Ishikawa (cell line): ENCODE data around the gene ADD1.

Source experiments
- CEBPB ChIP-seq: IDR thresholded peaks from 2 replicates; pipeline ENCODE4 v1.6.1; 2012
- CREB1 ChIP-seq: IDR thresholded peaks from 2 replicates; pipeline ENCODE4 v1.6.1; 2012; ENCODE audit warnings: low read depth
- EGR1 ChIP-seq: IDR thresholded peaks from 2 replicates; pipeline ENCODE4 v1.6.1; 2012
- EP300 ChIP-seq: IDR thresholded peaks from 2 replicates; pipeline ENCODE4 v1.6.1; 2012; ENCODE audit warnings: borderline replicate concordance
- FOXM1 ChIP-seq: IDR thresholded peaks from 2 replicates; pipeline ENCODE4 v1.6.1; 2012; ENCODE audit warnings: low read depth, borderline replicate concordance
- NFIC ChIP-seq: IDR thresholded peaks from 2 replicates; pipeline ENCODE4 v1.6.1; 2012
- RAD21 ChIP-seq: IDR thresholded peaks from 2 replicates; pipeline ENCODE4 v1.6.1; 2012; ENCODE audit warnings: low read depth
- TAF1 ChIP-seq: IDR thresholded peaks from 2 replicates; pipeline ENCODE4 v1.6.1; 2012; ENCODE audit warnings: low read depth, mild to moderate bottlenecking
- TCF12 ChIP-seq: IDR thresholded peaks from 2 replicates; pipeline ENCODE4 v1.6.1; 2012; ENCODE audit warnings: low read depth
- TEAD4 ChIP-seq: IDR thresholded peaks from 2 replicates; pipeline ENCODE4 v1.6.1; 2012
- YY1 ChIP-seq: IDR thresholded peaks from 2 replicates; pipeline ENCODE4 v1.6.1; 2012; ENCODE audit warnings: low read depth
- ZBTB7A ChIP-seq: IDR thresholded peaks from 2 replicates; pipeline ENCODE4 v1.6.1; 2012; ENCODE audit warnings: low read depth
- TF ChIP-seq, protein P1 (sequence below): IDR thresholded peaks from 2 replicates; pipeline ENCODE4 v1.6.1; 2012
- TF ChIP-seq, protein P2 (sequence below): IDR thresholded peaks from 2 replicates; pipeline ENCODE4 v1.6.1; 2012; ENCODE audit warnings: low read depth, mild to moderate bottlenecking
- TF ChIP-seq, protein P3 (sequence below): IDR thresholded peaks from 2 replicates; pipeline ENCODE4 v1.6.1; 2012

The ADD1 gene

DNA sequence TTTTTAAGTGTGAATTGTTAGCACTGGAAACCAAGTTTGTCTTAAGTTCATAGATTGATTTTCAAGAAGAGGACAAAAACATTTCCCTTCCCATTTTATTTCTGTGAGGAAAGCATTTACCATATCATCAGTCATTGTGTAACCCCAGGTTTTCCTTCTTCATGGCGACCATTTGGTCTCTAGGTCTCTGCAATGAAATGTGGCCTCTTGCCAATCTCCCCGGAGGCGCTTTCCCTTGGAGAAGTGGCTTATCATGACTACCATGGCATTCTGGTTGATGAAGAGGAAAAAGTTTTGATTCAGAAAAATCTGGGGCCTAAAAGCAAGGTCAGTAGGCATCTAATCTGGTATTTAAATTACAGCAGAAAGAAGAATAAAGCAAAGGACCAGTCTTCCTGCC is 54.4 kb downstream of the ADD1 start:
- no peak for TF ChIP-seq NFIC
- TF ChIP-seq RAD21, result no peak
- no peak for TF ChIP-seq ZBTB7A
- no peak for TF ChIP-seq YY1
- no peak for TF ChIP-seq TCF12
- no peak for TF ChIP-seq EP300
- TF ChIP-seq CREB1, result no peak

DNA sequence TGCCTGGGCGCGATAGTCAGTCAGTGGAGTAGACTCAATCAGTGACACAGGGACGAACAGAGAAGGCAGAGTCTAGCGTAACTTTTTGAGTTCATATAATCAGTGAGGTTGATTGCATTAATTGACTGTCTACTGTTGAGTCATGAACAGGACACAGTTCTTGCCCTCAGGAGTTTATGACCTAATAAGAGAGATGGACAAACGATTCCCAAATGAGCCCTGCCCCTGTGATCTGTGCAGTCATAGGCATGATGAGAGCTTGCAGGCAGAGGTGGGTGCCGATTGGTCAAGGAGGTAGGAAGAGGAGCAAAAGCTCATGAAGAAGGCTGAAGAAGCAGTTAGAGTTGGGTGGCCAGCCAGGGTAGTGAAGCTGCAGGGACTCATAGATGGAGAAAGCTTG is 57.1 kb downstream of the ADD1 start:
- TF ChIP-seq, protein P1, sequence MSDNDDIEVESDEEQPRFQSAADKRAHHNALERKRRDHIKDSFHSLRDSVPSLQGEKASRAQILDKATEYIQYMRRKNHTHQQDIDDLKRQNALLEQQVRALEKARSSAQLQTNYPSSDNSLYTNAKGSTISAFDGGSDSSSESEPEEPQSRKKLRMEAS, result no peak
- TF ChIP-seq TCF12, result no peak
- no peak for TF ChIP-seq FOXM1
- no peak for TF ChIP-seq YY1
- TF ChIP-seq TEAD4, result no peak
- TF ChIP-seq EGR1, result no peak
- no peak for TF ChIP-seq CEBPB
- TF ChIP-seq CREB1, result no peak
- no peak for TF ChIP-seq EP300
- TF ChIP-seq ZBTB7A, result no peak
- TF ChIP-seq, protein P2, sequence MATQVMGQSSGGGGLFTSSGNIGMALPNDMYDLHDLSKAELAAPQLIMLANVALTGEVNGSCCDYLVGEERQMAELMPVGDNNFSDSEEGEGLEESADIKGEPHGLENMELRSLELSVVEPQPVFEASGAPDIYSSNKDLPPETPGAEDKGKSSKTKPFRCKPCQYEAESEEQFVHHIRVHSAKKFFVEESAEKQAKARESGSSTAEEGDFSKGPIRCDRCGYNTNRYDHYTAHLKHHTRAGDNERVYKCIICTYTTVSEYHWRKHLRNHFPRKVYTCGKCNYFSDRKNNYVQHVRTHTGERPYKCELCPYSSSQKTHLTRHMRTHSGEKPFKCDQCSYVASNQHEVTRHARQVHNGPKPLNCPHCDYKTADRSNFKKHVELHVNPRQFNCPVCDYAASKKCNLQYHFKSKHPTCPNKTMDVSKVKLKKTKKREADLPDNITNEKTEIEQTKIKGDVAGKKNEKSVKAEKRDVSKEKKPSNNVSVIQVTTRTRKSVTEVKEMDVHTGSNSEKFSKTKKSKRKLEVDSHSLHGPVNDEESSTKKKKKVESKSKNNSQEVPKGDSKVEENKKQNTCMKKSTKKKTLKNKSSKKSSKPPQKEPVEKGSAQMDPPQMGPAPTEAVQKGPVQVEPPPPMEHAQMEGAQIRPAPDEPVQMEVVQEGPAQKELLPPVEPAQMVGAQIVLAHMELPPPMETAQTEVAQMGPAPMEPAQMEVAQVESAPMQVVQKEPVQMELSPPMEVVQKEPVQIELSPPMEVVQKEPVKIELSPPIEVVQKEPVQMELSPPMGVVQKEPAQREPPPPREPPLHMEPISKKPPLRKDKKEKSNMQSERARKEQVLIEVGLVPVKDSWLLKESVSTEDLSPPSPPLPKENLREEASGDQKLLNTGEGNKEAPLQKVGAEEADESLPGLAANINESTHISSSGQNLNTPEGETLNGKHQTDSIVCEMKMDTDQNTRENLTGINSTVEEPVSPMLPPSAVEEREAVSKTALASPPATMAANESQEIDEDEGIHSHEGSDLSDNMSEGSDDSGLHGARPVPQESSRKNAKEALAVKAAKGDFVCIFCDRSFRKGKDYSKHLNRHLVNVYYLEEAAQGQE, result no peak
- TF ChIP-seq RAD21, result no peak
- TF ChIP-seq, protein P3, sequence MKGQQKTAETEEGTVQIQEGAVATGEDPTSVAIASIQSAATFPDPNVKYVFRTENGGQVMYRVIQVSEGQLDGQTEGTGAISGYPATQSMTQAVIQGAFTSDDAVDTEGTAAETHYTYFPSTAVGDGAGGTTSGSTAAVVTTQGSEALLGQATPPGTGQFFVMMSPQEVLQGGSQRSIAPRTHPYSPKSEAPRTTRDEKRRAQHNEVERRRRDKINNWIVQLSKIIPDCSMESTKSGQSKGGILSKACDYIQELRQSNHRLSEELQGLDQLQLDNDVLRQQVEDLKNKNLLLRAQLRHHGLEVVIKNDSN, result no peak
- no peak for TF ChIP-seq NFIC
- TF ChIP-seq TAF1, result no peak

DNA sequence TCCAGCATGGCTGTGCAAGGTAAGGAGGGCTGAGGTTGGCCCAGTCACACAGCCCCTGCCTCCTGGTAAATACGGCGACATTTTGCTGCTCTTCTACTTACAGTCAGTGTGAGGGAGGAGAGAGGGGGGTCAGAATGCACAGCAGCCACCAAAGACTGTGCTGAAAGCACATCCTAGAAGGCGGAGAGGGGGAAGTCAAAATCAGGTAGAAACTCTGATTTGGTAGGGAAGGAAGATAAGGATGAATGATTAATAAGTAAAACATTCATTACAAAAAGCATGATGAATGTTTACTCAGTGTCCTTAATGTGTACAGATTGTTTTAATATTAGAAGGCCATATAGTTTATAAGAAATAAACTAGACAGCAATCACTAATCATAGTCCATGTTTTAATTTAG is 57.5 kb downstream of the ADD1 start:
- TF ChIP-seq CREB1, result no peak
- TF ChIP-seq FOXM1, result no peak
- TF ChIP-seq, protein P2, result no peak
- TF ChIP-seq CEBPB, result no peak
- TF ChIP-seq, protein P1, result no peak
- TF ChIP-seq YY1, result no peak
- TF ChIP-seq TCF12, result no peak
- TF ChIP-seq, protein P3, result no peak
- TF ChIP-seq RAD21, result no peak
- TF ChIP-seq TEAD4, result no peak
- TF ChIP-seq EGR1, result no peak
- TF ChIP-seq TAF1, result no peak

DNA sequence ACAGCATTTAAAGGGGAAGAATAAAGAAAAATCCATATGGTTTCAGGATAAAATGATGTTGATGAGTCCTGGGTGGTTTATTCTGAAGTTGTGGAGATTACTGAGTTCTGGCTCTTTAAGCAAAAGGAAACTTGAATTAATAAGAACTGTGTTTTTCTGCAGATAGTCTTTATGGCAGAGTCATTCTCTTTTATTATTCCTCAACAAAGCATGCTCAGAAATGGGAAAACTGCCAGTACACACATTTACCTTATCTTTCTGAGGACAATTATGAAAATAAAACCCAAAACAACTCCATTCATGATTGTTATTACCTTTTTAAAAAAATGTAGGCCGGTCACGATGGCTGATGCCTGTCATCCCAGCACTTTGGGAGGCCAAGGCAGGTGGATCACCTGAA is 58.5 kb downstream of the ADD1 start:
- no peak for TF ChIP-seq CEBPB

DNA sequence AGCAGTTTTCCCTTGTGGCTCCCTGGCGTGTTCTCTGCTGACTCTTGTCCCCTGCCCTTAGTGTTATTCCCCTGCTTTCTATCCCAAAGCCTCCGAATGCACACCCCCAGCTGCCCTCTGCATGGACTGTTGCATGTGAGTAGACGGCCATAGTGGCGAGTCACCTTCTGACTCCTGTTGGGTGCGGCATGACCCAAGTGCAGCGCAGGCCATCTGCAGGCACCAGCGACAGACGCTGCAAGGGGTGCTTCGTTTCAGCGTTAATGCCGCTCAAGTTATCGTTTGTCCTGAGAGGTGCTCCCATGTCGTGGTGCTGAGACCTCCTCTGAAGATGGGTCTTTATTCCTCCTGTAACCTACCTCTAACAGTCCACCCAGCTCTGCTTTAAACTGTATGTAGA is 61.9 kb downstream of the ADD1 start:
- TF ChIP-seq CEBPB (no peak), EP300 (no peak), TAF1 (no peak), CREB1 (no peak), YY1 (no peak), RAD21 (no peak), TCF12 (no peak), NFIC (no peak), EGR1 (no peak), TEAD4 (no peak)
- TF ChIP-seq, protein P1, result no peak
- TF ChIP-seq, protein P2, result no peak
